GM21723 (cell line): ENCODE measurements around the gene EMX1.

Source experiments
- ATAC-seq: cut with Tn5 transposase; IDR thresholded peaks from one replicate; pipeline ENCODE4 v1.9.1; 2021; ENCODE audit warnings: mild to moderate bottlenecking, moderate library complexity; ENCODE audit not compliant: unreplicated experiment

Gene EMX1

GRCh38 chr2:72942293-72942692 is 25.0 kb downstream of the EMX1 start:
- no peak for ATAC-seq

- no peak for ATAC-seq
Observed at GRCh38 chr2:72942881-72943418, 25.6 kb downstream of the EMX1 start.

GRCh38 chr2:72943540-72944395 is 26.4 kb downstream of the EMX1 start:
- ATAC-seq = no peak

GRCh38 chr2:72944804-72945449 is 27.6 kb downstream of the EMX1 start:
- no peak for ATAC-seq

GRCh38 chr2:72945450-72946019 is 28.2 kb downstream of the EMX1 start:
- no peak for ATAC-seq

GRCh38 chr2:72946466-72946865 is 29.1 kb downstream of the EMX1 start:
- ATAC-seq = no peak

GRCh38 chr2:72947952-72948830 is 30.9 kb downstream of the EMX1 start:
- no peak for ATAC-seq

GRCh38 chr2:72949045-72949444 is 31.7 kb downstream of the EMX1 start:
- no peak for ATAC-seq

GRCh38 chr2:72949642-72950041 is 32.3 kb downstream of the EMX1 start:
- no peak for ATAC-seq

GRCh38 chr2:72950558-72951255 is 33.4 kb downstream of the EMX1 start:
- no peak for ATAC-seq

- no peak for ATAC-seq
Observed at GRCh38 chr2:72951303-72952095, 34.2 kb downstream of the EMX1 start.

GRCh38 chr2:72952110-72952823 is 34.9 kb downstream of the EMX1 start:
- no peak for ATAC-seq

- ATAC-seq = no peak
Observed at GRCh38 chr2:72952961-72953360, 35.6 kb downstream of the EMX1 start.

- no peak for ATAC-seq
Observed at GRCh38 chr2:72953528-72953927, 36.2 kb downstream of the EMX1 start.

- ATAC-seq = no peak
Observed at GRCh38 chr2:72953976-72954375, 36.7 kb downstream of the EMX1 start.

- no peak for ATAC-seq
Observed at GRCh38 chr2:72954376-72955227, 37.3 kb downstream of the EMX1 start.

GRCh38 chr2:72955228-72956049 is 38.1 kb downstream of the EMX1 start:
- ATAC-seq = no peak
